RWPE2 (cell line): ENCODE measurements around the gene DEDD2.
A peak's percentile ranks its signal among the peaks of the same experiment; 100 is the strongest.

ENCODE experiments used
- ATAC-seq: fragments of 200-7000 bp; cut with Tn5 transposase; 3 replicates; pipeline ENCODE4 v1.9.1; 2021; ENCODE audit warnings: low read depth
- DNase-seq: peaks from one replicate; pipeline ENCODE4 v3.0.0-alpha.2; 2020; ENCODE audit warnings: low spot score
- H3K27ac ChIP-seq: fragments of 450-650 bp; 2 replicates; pipeline ENCODE4 v1.5.1; 2017; ENCODE audit warnings: mild to moderate bottlenecking; ENCODE audit not compliant: poor library complexity, severe bottlenecking
- H3K27me3 ChIP-seq: fragments of 250-450 bp; sonication (Bioruptor Pico); 2 replicates; pipeline ENCODE4 v1.5.1; 2021; ENCODE audit warnings: mild to moderate bottlenecking, moderate library complexity; ENCODE audit not compliant: insufficient read depth, poor library complexity, severe bottlenecking
- H3K36me3 ChIP-seq: fragments of 250-450 bp; sonication (Bioruptor Pico); 2 replicates; pipeline ENCODE4 v1.5.1; 2020; ENCODE audit warnings: low read depth, mild to moderate bottlenecking, moderate library complexity
- H3K4me1 ChIP-seq: fragments of 250-450 bp; sonication (Bioruptor Pico); 2 replicates; pipeline ENCODE4 v1.5.1; 2021; ENCODE audit warnings: mild to moderate bottlenecking, moderate library complexity; ENCODE audit not compliant: insufficient read depth, poor library complexity, severe bottlenecking
- H3K4me3 ChIP-seq: fragments of 250-450 bp; sonication (Bioruptor Pico); 2 replicates; pipeline ENCODE4 v1.5.1; 2021; ENCODE audit warnings: mild to moderate bottlenecking, moderate library complexity; ENCODE audit not compliant: severe bottlenecking
- H3K9me3 ChIP-seq: fragments of 250-450 bp; sonication (Bioruptor Pico); 2 replicates; pipeline ENCODE4 v1.5.1; 2021; ENCODE audit warnings: mild to moderate bottlenecking, moderate library complexity; ENCODE audit not compliant: severe bottlenecking
- CTCF ChIP-seq: fragments of 450-650 bp; IDR thresholded peaks from one replicate; pipeline ENCODE4 v1.5.1; 2017; ENCODE audit warnings: mild to moderate bottlenecking, moderate library complexity; ENCODE audit not compliant: poor library complexity, severe bottlenecking

The DEDD2 gene

GRCh38 chr19:42255766-42256745, 38.6 kb upstream of the DEDD2 start:
- no peak for DNase-seq
- Histone ChIP-seq H3K36me3 (0 out of 2 replicates have a peak, but pooled peaks cover 5% of the 10 kb centered on the region), H3K4me1 (peaks cover 7% of the 10 kb centered on the region), H3K27ac (peak overlapping the region; percentile 96), H3K4me3 (peak overlapping the region; percentile 79), H3K9me3 (no peaks in the 10 kb centered on the region), H3K27me3 (no peaks in the 10 kb centered on the region)
- TF ChIP-seq CTCF = no peak
- peak; percentile 52 for ATAC-seq

GRCh38 chr19:42254850-42255765, 37.6 kb upstream of the DEDD2 start, which contains the start of gene ERF:
Gene ERF, minus strand, starts transcription at chr19:42255128. Its CDS starts 129 bp downstream, at chr19:42254999.
- peak; percentile 89 for DNase-seq
- ATAC-seq = peak; percentile 51
- peaks cover 7% of the 10 kb centered on the region for H3K4me1 ChIP-seq
- H3K9me3 ChIP-seq = no peaks in the 10 kb centered on the region
- no peak for TF ChIP-seq CTCF
- peaks cover 12% of the 10 kb centered on the region for H3K36me3 ChIP-seq
- H3K4me3 ChIP-seq = peak within 1 kb of the TSS; percentile 79
- H3K27ac ChIP-seq = peak within 1 kb of the TSS; percentile 96
- no peaks in the 10 kb centered on the region for H3K27me3 ChIP-seq

GRCh38 chr19:42254089-42254849, 36.8 kb upstream of the DEDD2 start:
- H3K27ac ChIP-seq = peak overlapping the region; percentile 96
- ATAC-seq = no peak
- peaks cover 7% of the 10 kb centered on the region for H3K4me1 ChIP-seq
- no peaks in the 10 kb centered on the region for H3K27me3 ChIP-seq
- H3K36me3 ChIP-seq = peaks cover 20% of the 10 kb centered on the region
- no peak for TF ChIP-seq CTCF
- H3K9me3 ChIP-seq = no peaks in the 10 kb centered on the region
- no peak for DNase-seq
- peak overlapping the region; percentile 79 for H3K4me3 ChIP-seq

GRCh38 chr19:42253245-42254088, 36.0 kb upstream of the DEDD2 start:
- Histone ChIP-seq H3K36me3 (peaks cover 28% of the 10 kb centered on the region), H3K9me3 (no peaks in the 10 kb centered on the region), H3K27ac (peak overlapping the region; percentile 96), H3K4me3 (peak overlapping the region; percentile 79), H3K27me3 (no peaks in the 10 kb centered on the region), H3K4me1 (peaks cover 7% of the 10 kb centered on the region)
- TF ChIP-seq CTCF = no peak
- DNase-seq (no peak), ATAC-seq (peak; percentile 35)
